Adrenal gland (tissue), 5 donors: ENCODE measurements around the gene KLC4.

Experiments
- POLR2A ChIP-seq, 2 donors: fragments of 450-650 bp; IDR thresholded peaks; one replicate each; pipeline ENCODE4 v1.6.1; 2017; ENCODE audit warnings: antibody characterized with exemption in 2 of 2, mild to moderate bottlenecking in 2 of 2, moderate library complexity in 1 of 2
- TF ChIP-seq, protein P1 (sequence below), 6 experiments: fragments of 450-650 bp in 4 of 6; fragments of 200-600 bp in 2 of 6; sonication (generic) in 1 of 6; IDR thresholded peaks; 1 replicate in 5 of 6; 2 replicates in 1 of 6; pipeline versions ENCODE4 v1.5.1 to v1.8.0; 2016 to 2021; ENCODE audit warnings: antibody characterized with exemption in 6 of 6, mild to moderate bottlenecking in 2 of 6, moderate library complexity in 1 of 6
- donor health status: DM: no; HTN: no; CAD: no.

GRCh38 chr6:43077981-43078511 is 18.6 kb downstream of the KLC4 start:
- TF ChIP-seq POLR2A (IDR thresholded peaks at IDR 0.05), result no peak
- TF ChIP-seq, protein P1, sequence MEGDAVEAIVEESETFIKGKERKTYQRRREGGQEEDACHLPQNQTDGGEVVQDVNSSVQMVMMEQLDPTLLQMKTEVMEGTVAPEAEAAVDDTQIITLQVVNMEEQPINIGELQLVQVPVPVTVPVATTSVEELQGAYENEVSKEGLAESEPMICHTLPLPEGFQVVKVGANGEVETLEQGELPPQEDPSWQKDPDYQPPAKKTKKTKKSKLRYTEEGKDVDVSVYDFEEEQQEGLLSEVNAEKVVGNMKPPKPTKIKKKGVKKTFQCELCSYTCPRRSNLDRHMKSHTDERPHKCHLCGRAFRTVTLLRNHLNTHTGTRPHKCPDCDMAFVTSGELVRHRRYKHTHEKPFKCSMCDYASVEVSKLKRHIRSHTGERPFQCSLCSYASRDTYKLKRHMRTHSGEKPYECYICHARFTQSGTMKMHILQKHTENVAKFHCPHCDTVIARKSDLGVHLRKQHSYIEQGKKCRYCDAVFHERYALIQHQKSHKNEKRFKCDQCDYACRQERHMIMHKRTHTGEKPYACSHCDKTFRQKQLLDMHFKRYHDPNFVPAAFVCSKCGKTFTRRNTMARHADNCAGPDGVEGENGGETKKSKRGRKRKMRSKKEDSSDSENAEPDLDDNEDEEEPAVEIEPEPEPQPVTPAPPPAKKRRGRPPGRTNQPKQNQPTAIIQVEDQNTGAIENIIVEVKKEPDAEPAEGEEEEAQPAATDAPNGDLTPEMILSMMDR (IDR thresholded peaks at IDR 0.05), result no peak
